ENCODE data around the gene TMEM14B.
"Not testable (repeated sequence)": the region's sequence is repeated elsewhere in the genome, so short reads cannot be mapped to it uniquely, and the experiment has no call there.

The TMEM14B gene

DNA sequence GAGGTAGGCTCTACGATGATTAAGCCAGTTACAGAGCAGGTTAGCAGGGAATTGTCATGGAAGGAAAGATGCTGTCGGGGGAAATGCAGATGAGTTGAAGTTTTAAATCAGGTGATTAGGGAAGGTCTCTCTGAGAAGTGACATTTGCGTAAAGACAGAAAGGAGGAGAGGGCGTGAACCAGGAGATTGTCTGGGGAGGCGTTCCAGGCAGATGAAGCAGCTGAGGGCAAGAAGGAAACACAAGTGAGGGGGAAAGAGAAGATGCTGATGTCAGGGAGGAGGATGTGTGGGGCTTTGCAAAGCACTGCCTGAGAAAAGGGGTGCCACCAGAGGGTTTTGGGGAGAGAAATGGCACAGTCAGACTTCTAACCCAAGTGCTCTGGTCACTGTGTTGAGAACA is 2.5 kb upstream of the TMEM14B start:
- in situ Hi-C loops (cut with MboI; ENCODE audit: low sequenced_read_pairs): no loop called here

DNA sequence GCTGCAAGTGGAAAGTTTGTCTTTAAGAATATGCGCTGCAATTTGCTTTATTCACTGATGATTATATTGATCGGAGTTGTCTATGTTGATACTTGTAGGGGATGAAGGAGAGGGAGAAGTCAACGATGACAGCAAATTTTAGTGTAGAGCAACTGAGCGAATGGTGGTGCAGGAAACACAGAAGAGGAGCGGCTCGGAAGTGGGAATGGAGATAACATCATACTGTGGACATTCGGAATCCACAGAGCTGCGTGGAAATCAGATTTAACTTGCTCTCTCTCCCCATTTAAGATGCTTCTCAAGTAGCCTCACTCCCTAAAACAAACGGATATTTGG is 722 bp upstream of the TMEM14B start:
- in situ Hi-C loops (cut with MboI; ENCODE audit: low sequenced_read_pairs): no loop called here

DNA sequence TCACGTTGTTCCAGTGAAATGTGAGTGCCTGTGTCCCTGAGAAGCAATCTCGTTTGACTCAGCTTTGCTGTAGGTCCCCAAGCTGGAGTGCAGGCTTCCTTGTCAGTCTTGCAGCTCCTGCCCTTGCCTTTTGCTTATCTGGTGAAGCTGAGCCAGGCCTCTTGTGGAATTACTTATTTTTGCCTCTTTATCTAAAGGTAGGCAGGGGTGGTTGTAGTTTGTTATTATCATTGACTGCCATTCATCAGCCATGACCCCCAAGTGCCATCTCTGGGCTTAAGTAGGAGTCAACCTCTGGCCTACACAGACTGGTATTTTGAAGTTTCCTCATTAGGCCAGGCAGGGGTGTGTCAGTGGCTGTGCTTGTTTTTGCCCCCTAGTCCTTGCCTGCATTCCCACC is 2.1 kb downstream of the TMEM14B start:
- in situ Hi-C loops (cut with MboI; ENCODE audit: low sequenced_read_pairs): no loop called here

DNA sequence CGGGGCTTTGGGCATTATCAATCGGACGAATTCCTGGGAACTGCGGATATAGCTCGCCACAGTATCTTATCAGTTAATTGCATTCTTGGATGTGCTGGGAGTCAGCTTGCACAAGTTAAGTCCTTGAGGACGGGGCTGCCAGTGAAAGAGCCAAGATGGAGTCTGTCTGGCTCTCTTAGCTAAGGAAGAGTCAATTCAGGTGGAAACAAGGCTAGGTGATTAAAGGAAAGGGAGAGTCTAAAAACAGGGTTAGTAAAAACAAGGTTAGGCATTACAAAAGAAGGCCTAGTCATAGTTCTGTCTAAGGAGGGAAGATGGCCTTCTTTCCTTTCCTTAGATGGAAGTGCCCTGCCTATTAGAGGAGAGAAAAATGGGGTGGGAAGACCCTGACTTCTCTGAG is 3.0 kb downstream of the TMEM14B start:
- in situ Hi-C loops (cut with MboI; ENCODE audit: low sequenced_read_pairs): not testable (repeated sequence)

DNA sequence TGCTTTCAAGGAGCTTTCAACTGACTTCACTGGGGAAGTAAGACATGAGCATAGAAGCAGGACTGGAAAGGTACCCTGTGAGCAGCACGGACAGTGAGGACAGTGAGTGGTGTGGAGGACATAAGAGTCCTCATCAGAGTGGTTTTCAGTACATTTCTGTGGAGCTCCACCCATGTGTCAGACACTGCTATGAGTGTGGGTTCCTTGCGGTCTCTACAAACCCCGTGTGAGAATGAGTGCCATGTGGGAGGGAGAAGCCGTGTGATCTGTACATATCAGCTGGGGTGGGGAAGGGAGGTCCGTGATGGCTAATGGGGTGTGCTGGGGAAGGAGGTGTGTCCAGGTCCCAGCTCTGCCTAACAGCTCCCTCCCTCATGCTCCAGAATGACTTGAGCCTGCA is 4.2 kb downstream of the TMEM14B start:
- in situ Hi-C loops (cut with MboI; ENCODE audit: low sequenced_read_pairs): not testable (repeated sequence)

DNA sequence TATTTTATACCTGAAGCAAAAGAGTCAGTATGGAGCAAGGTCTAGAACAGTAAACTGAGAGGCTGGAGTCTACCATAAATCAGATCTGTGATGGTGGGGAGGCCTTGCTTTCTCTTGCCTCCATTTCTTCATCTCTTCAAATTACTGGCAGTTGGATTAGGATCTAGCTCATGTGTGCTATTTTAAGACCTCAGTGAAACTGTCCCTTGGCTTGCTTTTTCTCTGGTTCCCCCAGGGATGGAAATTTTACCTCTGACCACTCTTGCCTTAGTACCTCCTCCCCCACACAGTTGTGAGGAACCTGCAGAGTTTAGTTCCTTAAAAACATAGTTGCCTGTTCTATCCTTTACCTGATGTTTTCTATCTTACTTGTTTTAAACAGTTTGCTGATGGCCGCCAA is 8.5 kb downstream of the TMEM14B start:
- in situ Hi-C loops (cut with MboI; ENCODE audit: low sequenced_read_pairs): no loop called here

DNA sequence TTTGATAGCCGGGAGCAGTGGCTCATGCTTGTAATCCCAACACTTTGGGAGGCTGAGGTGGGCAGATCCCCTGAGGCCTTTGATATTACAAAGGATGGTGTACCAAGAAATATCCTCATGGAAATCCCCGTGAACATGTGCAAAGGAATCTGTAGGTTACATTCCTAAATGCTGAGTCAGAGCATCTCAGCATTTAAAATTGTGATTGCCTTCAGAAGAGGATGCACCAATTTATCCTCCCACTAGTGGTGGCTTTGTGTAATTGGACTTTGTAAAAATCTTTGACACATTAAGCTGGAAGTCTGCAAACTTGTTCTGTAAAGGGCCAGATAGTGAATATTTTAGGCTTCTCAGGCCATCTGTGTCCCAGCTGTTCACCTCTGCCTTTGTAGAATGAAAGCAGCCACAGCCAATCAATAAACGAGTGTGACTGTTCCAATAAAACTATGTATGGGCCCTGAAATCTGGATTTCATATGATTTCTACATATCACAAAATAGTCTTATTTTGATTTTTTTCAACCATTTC is 11.8 kb downstream of the TMEM14B start:
- in situ Hi-C loops (cut with MboI; ENCODE audit: low sequenced_read_pairs): no loop called here

DNA sequence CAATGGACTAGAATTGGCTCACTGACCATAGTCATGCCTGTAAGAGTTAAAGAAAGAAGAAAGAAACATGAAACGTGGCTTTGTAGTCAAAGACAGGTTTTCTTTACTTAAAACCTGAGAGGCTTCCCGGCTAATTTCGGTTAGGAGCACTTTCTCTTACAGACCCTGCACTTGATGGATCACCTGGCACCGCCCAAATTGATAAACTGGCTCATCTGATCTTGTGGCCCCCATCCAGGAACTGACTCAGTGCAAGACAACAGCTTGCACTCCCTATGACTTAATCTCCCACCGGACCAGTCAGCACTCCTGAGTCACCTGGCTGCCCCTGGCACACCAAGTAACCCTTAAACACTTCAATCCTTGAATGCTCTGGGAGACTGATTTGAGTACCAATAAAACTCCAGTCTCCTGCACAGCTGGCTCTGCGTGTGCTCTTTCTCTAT is 12.3 kb downstream of the TMEM14B start:
- in situ Hi-C loops (cut with MboI; ENCODE audit: low sequenced_read_pairs): no loop called here

DNA sequence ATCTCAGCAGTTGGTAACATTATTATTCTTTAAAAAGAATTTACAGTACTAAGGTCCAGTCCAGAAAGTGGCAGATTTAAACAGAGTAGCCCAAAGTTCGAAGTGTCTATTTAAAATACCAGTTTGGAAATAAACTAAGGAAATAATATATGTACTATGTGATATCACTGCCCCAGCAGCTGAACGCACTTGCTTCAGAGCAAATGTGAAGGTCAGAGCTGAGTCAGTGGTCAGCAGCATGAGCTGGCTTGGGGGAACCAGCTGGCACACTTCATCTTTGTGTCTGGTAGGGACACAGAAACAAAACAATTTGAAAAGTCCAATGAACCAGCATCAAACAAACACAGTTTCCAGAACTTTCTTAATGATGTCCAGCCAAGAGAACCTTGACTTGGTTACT is 15.4 kb downstream of the TMEM14B start:
- in situ Hi-C loops (cut with MboI; ENCODE audit: low sequenced_read_pairs): no loop called here

DNA sequence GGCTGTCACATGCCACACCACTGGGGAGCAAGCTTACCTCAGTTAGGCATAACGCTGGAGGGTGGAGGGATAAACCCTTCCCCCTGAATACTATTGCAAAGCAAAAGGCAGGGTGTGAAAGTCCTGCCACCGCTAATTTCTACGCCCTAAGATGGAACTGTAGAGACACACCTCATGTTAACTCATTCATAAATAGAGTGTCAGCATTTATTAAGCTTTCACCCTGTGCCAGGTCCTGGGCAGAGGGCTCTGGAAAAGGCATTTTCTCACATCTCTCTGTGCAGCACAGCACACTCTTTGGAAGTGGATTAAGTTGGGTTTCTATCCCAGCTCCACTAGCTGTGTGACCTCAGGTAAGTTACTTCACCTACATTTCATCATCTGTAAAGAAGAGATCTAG is 21.8 kb downstream of the TMEM14B start:
- in situ Hi-C loops (cut with MboI; ENCODE audit: low sequenced_read_pairs): no loop called here

DNA sequence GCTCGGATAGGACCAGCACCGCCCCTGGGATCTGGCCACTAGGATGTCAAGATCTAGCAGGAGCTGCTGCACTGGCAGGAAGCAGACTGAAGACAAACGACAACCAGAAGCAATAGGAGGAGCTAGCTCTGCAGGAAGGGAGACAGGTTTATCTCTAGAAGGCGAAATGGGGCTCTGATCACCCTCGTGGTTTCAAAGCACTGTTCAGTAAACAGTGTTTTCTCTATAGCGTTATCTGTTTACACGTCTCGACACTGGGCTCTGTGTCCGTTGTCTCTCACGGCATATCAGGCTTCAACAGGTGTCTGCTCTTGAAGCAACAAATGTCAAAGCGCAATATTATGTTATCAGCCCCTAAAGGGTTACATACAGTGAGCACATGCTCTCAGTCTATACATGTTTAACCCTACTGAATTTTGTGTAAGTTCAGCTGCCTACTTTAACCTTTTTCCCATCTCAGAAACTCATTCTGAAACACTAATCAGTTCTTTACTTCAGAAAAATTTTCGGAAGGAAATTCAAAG is 23.8 kb downstream of the TMEM14B start:
- in situ Hi-C loops (cut with MboI; ENCODE audit: low sequenced_read_pairs): no loop called here

DNA sequence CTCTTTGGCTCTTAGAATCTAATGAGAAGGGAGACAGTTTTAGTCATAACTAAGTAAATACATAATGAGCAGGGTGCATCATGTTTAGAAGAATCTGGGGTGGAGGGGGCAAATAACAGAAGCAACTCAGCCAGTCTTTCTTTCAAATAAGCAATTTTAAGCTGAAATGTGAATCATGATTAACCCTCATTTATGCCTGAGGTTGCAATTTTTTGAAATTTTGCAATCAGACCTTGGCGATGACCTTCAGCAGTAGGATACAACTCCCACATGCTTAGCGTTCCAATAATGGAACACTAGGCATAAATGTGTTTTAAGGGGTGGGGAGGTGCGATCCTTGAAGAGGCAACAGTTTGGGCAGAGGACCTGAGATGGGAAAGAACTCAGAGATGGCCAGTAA is 30.6 kb downstream of the TMEM14B start:
- in situ Hi-C loops (cut with MboI; ENCODE audit: low sequenced_read_pairs): no loop called here

DNA sequence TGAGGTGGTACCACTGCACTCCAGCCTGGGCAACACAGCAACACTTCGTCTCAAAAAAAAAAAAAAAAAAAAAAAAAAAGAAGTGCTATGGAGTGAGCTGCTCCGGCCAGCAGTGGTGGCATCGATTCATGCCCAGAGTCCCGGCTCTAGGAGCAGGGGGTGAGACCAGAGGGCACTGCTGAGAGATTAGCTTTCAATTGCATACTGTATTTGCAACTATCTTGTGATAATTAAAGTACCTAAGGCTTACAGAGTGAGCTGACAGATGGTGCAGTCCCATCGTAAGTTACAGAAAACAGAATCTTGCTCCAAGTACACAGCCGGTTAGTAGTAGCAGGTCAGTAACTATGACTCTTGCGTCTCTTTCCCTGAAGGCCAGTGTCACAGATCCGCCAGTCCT is 31.5 kb downstream of the TMEM14B start:
- in situ Hi-C loops (cut with MboI; ENCODE audit: low sequenced_read_pairs): no loop called here

DNA sequence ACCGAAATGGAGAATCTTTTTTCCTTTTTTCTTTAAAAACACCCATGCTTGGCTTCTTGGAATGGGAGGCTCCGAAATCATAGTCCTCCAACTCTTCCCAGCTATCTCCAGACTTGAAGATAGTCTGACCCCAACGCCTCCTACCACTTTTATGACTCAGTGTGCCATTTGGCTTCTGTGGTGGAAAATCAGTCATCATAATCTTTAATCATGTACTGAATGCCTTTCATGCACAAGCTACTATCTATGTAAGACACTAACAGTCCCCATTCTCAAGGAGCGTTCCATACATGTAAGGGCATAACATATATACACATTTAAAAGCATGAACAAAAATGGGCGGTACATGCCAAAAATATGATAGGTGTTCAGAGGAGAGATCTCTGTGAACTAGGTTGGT is 44.1 kb downstream of the TMEM14B start:
- in situ Hi-C loops (cut with MboI; ENCODE audit: low sequenced_read_pairs): no loop called here

DNA sequence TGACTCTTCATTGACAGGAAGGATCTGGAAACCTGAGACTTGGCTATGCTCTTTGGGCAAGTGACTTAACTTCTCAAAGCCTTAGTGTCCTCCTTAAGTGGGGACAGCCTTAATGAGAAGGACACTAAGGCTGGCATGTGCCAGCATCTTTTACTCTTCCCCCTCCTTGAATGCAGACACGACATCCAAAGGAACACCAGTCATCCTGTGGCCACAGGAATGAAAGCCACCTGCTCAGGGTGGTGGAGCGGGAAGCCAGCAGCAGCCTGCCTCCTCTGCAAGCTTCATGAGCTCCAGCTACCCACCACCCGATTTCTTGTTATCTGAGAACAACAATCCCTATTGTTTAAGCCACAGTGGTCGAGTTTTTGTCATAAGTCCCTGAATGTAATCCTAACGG is 44.5 kb downstream of the TMEM14B start:
- in situ Hi-C loops (cut with MboI; ENCODE audit: low sequenced_read_pairs): no loop called here

DNA sequence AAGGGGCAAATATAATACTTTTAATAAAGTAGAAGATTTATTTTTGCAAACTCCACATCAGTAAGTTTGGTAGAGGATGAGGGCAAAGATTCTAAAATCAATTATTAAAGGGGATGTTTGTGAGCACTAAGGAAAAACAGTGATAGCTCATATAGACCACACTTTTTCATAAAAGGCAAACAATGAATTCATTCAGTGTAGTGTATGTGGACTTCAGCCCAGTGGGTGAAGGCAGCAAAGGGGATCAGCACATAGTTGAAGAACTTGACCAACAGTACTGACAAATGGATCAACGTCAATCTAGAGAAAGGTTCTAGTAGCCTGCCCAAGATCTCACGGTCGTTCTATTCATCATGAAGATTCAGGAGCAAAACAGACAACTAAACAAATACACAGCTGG is 45.4 kb downstream of the TMEM14B start:
- in situ Hi-C loops (cut with MboI; ENCODE audit: low sequenced_read_pairs): no loop called here

DNA sequence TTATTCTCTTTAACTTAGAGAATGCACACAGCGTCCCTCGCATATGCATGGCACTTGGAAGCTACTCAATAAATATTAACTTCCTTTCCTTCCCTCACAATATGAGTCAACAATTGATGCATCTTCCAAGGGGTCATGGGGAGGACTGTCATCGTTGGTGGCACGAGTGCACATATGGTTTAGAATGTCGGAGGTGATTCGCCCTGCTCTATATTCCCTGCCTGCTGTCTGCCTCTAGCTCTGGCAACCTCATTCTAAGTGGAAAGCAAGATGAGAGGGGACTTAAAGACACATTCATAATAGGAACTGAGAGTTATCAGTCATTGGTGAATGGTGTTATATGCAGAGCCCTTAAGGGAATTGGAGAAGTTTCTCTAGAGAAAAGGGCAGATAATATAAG is 46.1 kb downstream of the TMEM14B start:
- in situ Hi-C loops (cut with MboI; ENCODE audit: low sequenced_read_pairs): no loop called here

DNA sequence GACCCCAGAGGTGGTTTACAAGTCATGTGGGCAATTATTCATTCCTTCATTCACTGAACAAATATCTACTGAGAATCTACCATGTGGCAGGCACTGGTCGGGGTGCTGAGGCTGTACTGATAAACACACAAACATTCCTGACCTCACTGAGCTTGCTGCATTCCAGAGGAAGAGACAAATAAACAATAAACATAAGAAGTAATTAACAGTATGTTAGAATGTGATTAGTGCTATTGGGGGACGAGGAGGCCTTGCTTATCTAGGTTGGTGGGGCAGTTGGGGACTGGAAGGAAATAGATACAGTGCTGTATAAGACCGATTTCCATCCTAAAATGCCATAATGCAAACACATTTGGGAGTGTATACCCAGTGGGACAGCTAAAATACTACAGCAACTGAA is 46.6 kb downstream of the TMEM14B start:
- in situ Hi-C loops (cut with MboI; ENCODE audit: low sequenced_read_pairs): no loop called here

DNA sequence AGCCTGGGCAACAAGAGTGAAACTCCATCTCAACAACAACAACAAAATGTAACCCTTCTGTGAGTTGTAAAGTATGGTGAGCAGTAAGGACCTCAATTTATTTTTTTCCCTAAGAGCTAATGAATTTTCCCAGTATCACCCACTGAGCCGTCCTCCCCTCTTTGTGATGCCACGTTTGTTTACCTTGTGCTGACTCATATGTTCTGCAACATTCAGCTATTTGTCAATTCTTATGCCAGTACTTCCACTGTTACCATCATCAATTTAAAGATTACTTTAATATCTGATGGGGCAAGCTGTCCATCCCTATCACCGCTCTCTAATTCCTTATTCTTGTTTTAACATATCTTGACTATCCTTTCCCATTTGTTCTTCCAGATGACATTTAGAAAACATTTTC is 53.2 kb downstream of the TMEM14B start:
- in situ Hi-C loops (cut with MboI; ENCODE audit: low sequenced_read_pairs): no loop called here

DNA sequence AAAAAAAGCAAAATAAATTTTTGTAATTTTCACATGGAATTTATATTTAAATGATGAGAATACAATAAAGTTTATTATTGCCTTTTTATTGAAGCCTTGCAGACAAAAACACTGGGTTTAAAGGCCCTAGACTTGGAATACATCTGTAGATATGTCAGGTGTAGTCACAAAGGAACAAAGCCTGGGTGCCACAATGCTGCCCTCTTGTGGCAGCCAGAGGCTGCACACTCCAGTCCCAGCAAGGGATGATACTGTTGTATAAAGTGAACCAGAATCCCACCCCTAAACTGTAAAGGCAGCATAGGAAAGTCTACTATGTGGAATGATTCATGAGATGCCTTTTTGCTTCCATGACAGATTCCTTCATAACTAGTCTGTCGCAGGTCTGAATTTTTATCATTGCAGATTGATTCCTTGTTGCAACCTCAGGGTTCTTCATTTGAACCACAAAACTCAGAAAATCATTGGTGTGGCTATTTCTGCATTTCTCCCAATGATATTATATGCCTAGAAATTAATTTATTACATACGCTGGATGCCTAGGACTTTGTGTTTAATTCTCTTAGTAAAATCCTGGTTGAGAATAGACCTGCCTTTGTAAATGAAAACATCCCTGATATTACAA is 53.7 kb downstream of the TMEM14B start:
- in situ Hi-C loops (cut with MboI; ENCODE audit: low sequenced_read_pairs): no loop called here

Measured in hTERT RPE-1 (cell line).